PC-3 (cell line): ENCODE data around the gene FOXP1. TPM values are rescaled to one million over a fixed set of nuclear protein-coding genes. Genes with fewer than 3 reads are reported as not detected.
A peak's percentile ranks its signal among the peaks of the same experiment; 100 is the strongest.

ENCODE experiments used
- ATAC-seq: fragments of 200-7000 bp; cut with Tn5 transposase; 2 replicates; pipeline ENCODE4 v1.9.1; 2020; ENCODE audit warnings: mild to moderate bottlenecking, moderate library complexity
- BruUV-seq: library from RNA; stranded (reverse); fragments of 400-500 nt; replicated peaks from 2 replicates; lab custom pipeline; 2021; lab: Mats Ljungman, UMichigan
- CTCF ChIA-PET: fragments of 300-600 bp; sonication (Branson Sonifier 250); formaldehyde crosslinking; loops from one replicate; lab custom pipeline; 2022; ENCODE audit warnings: antibody characterized with exemption; lab: Charles Lee
- POLR2A ChIA-PET: fragments of 300-600 bp; sonication (Branson Sonifier 250); formaldehyde crosslinking; loops from one replicate; lab custom pipeline; 2022; ENCODE audit warnings: antibody characterized with exemption; ENCODE audit not compliant: unreplicated experiment; lab: Charles Lee
- DNase-seq: peaks from one replicate; pipeline ENCODE4 v3.0.0-alpha.2; 2015
- H2AFZ ChIP-seq: fragments of 300-600 bp; sonication (generic); 2 replicates; pipeline ENCODE4 v1.6.0; 2016; ENCODE audit warnings: antibody characterized with exemption, low read length
- H3F3A ChIP-seq: fragments of 300-600 bp; sonication (generic); one replicate; pipeline ENCODE4 v1.6.0; 2017; ENCODE audit warnings: antibody characterized with exemption, low read length, control low read depth, mild to moderate bottlenecking; ENCODE audit not compliant: unreplicated experiment
- H3K27ac ChIP-seq: fragments of 300-600 bp; sonication (generic); 2 replicates; pipeline ENCODE4 v1.5.1; 2016; ENCODE audit warnings: mild to moderate bottlenecking, low read length
- H3K27me3 ChIP-seq: fragments of 300-600 bp; sonication (generic); 2 replicates; pipeline ENCODE4 v1.6.1; 2016; ENCODE audit warnings: low read length, mixed read lengths
- H3K36me3 ChIP-seq: fragments of 300-600 bp; sonication (generic); 2 replicates; pipeline ENCODE4 v1.6.1; 2016; ENCODE audit warnings: low read depth, mixed run types, low read length, mixed read lengths
- H3K4me1 ChIP-seq: fragments of 300-600 bp; sonication (generic); 2 replicates; pipeline ENCODE4 v1.5.1; 2016; ENCODE audit warnings: low read length; ENCODE audit not compliant: insufficient read depth
- H3K4me2 ChIP-seq: fragments of 300-600 bp; sonication (generic); 2 replicates; pipeline ENCODE4 v1.6.0; 2016; ENCODE audit warnings: low read length
- H3K4me3 ChIP-seq: fragments of 300-600 bp; sonication (generic); 2 replicates; pipeline ENCODE4 v1.5.1; 2016; ENCODE audit warnings: mild to moderate bottlenecking, low read length, mixed read lengths
- H3K79me2 ChIP-seq: fragments of 300-600 bp; sonication (generic); 2 replicates; pipeline ENCODE4 v1.6.1; 2017; ENCODE audit warnings: low read length, mixed read lengths
- H3K9ac ChIP-seq: fragments of 300-600 bp; sonication (generic); 2 replicates; pipeline ENCODE4 v1.6.0; 2016; ENCODE audit warnings: mild to moderate bottlenecking, low read length
- H3K9me2 ChIP-seq: fragments of 300-600 bp; sonication (generic); replicated peaks from 2 replicates; pipeline ENCODE4 v1.6.1; 2016; ENCODE audit warnings: mixed run types, low read length, mixed read lengths
- H3K9me3 ChIP-seq: fragments of 300-600 bp; sonication (generic); 2 replicates; pipeline ENCODE4 v1.6.1; 2016; ENCODE audit warnings: low read length, mixed read lengths
- H4K20me1 ChIP-seq: fragments of 300-600 bp; sonication (generic); 2 replicates; pipeline ENCODE4 v1.6.1; 2016; ENCODE audit warnings: low read length, mixed read lengths
- EZH2 ChIP-seq: fragments of 300-600 bp; sonication (generic); IDR thresholded peaks from one replicate; pipeline ENCODE4 v1.6.1; 2017; ENCODE audit warnings: antibody characterized with exemption, mild to moderate bottlenecking, low read length; ENCODE audit not compliant: unreplicated experiment
- EZH2phosphoT487 ChIP-seq: fragments of 300-600 bp; sonication (generic); IDR thresholded peaks from 2 replicates; pipeline ENCODE4 v1.6.1; 2018; ENCODE audit warnings: mild to moderate bottlenecking, antibody characterized with exemption, low read length, borderline replicate concordance
- intact Hi-C: fragments of 100-400 bp; cut with micrococcal nuclease; formaldehyde crosslinking; loops from 2 replicates; pipeline ENCODE4 v1.9.0; 2023
- total RNA-seq: library from RNA; depleted of rRNA; stranded (reverse); fragments of >200 nt; gene quantifications from 2 replicates; pipeline ENCODE4 v1.2.3, GENCODE V29; 2014
- TF ChIP-seq, protein P1 (sequence below): fragments of 300-600 bp; sonication (generic); conservative IDR thresholded peaks from 2 replicates; pipeline ENCODE4 v1.5.1; 2017; ENCODE audit warnings: antibody characterized with exemption, low read depth, mild to moderate bottlenecking, low read length

The FOXP1 gene
- total RNA-seq, 1 experiment from 2014 or later = 35.3 TPM

DNA sequence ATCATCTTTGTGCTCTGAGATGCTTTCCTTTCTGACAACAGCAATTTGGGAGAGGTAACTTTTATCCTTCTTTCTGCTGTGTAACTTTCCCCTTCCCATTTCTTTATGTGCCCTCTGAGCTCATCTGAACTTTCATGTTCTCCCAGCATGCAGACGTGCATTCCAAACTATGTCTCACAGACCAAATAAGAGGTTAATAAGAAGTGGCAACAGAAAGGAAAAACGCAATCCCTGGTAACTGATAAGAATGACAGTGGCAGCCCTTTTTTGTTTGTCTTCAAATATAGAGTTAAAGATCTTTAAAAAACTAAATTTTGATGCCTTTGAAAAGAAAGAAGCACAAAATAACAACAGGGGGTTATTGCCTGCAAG lies 533.4 kb downstream of the FOXP1 start:
- peak overlapping the region; percentile 91 for H3K27ac ChIP-seq
- peaks cover 8% of the 10 kb centered on the region for H3F3A ChIP-seq
- peaks cover 27% of the 10 kb centered on the region for H3K36me3 ChIP-seq
- no peaks in the 10 kb centered on the region for H3K9me2 ChIP-seq
- H4K20me1 ChIP-seq = no peaks in the 10 kb centered on the region
- TF ChIP-seq EZH2 (no peak), EZH2phosphoT487 (no peak)
- H3K4me2 ChIP-seq = peak overlapping the region; percentile 72
- no peak overlapping the region for H2AFZ ChIP-seq
- peaks cover 36% of the 10 kb centered on the region for H3K79me2 ChIP-seq
- CTCF ChIA-PET = no interaction called here
- H3K9ac ChIP-seq = peak overlapping the region; percentile 69
- no peaks in the 10 kb centered on the region for H3K9me3 ChIP-seq
- no peaks in the 10 kb centered on the region for H3K27me3 ChIP-seq
- ATAC-seq (peak; percentile 33), DNase-seq (peak; percentile 81)
- intact Hi-C loops = no loop called here
- BruUV-seq = no TSS peak
- H3K4me3 ChIP-seq = no peak overlapping the region
- H3K4me1 ChIP-seq = peaks cover 62% of the 10 kb centered on the region
- POLR2A ChIA-PET = interaction anchor here (0.6 to 0.7 kb wide), 2 partner anchors 108 to 210 kb away, joined by 3 to 5 read pairs; no protein-coding TSS in a partner anchor

DNA sequence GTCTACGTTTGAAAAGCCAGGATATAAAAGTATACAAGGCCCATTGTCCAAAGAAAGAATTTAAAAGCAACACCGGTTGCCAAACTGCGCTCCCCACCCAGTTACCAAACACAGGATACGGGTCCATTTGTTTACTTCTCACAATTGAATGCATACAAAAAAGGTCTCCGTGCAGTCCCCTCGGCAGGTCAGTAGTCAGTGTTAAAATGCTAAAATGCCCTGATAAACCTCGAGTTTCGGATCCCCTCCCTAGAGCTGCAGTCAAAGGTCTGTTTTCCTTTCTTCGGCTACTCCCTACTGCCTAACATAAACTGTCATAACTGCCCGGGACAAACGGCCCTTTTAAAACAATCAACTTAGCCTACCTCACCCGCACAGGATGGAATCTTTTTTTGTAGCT lies 534.6 kb downstream of the FOXP1 start:
- no peaks in the 10 kb centered on the region for H3K27me3 ChIP-seq
- intact Hi-C loops = loop anchor here (1.0 to 2.0 kb wide), 8 partner anchors 8 to 67 kb away; no protein-coding TSS in a partner anchor
- TF ChIP-seq EZH2 (no peak), EZH2phosphoT487 (no peak)
- TF ChIP-seq, protein P1, sequence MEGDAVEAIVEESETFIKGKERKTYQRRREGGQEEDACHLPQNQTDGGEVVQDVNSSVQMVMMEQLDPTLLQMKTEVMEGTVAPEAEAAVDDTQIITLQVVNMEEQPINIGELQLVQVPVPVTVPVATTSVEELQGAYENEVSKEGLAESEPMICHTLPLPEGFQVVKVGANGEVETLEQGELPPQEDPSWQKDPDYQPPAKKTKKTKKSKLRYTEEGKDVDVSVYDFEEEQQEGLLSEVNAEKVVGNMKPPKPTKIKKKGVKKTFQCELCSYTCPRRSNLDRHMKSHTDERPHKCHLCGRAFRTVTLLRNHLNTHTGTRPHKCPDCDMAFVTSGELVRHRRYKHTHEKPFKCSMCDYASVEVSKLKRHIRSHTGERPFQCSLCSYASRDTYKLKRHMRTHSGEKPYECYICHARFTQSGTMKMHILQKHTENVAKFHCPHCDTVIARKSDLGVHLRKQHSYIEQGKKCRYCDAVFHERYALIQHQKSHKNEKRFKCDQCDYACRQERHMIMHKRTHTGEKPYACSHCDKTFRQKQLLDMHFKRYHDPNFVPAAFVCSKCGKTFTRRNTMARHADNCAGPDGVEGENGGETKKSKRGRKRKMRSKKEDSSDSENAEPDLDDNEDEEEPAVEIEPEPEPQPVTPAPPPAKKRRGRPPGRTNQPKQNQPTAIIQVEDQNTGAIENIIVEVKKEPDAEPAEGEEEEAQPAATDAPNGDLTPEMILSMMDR = no peak
- peak; percentile 85 for ATAC-seq
- POLR2A ChIA-PET = interaction anchor here (0.6 to 1.4 kb wide), 4 partner anchors 12 to 1164 kb away, joined by 3 to 5 read pairs (median 4); no protein-coding TSS in a partner anchor
- H3K9me3 ChIP-seq = no peaks in the 10 kb centered on the region
- no TSS peak for BruUV-seq
- H3F3A ChIP-seq = peaks cover 8% of the 10 kb centered on the region
- H3K4me1 ChIP-seq = peaks cover 56% of the 10 kb centered on the region
- H3K4me3 ChIP-seq = peak overlapping the region; percentile 26
- peaks cover 32% of the 10 kb centered on the region for H3K36me3 ChIP-seq
- peak overlapping the region; percentile 69 for H3K9ac ChIP-seq
- CTCF ChIA-PET = interaction anchor here (0.6 kb wide), 1 partner anchor 412 kb away, joined by 5 read pairs; no protein-coding TSS in a partner anchor
- peak overlapping the region; percentile 72 for H3K4me2 ChIP-seq
- H3K79me2 ChIP-seq = peaks cover 24% of the 10 kb centered on the region
- peak overlapping the region; percentile 91 for H3K27ac ChIP-seq
- H3K9me2 ChIP-seq = no peaks in the 10 kb centered on the region
- DNase-seq = peak; percentile 82
- H2AFZ ChIP-seq = peak overlapping the region; percentile 53
- no peaks in the 10 kb centered on the region for H4K20me1 ChIP-seq

DNA sequence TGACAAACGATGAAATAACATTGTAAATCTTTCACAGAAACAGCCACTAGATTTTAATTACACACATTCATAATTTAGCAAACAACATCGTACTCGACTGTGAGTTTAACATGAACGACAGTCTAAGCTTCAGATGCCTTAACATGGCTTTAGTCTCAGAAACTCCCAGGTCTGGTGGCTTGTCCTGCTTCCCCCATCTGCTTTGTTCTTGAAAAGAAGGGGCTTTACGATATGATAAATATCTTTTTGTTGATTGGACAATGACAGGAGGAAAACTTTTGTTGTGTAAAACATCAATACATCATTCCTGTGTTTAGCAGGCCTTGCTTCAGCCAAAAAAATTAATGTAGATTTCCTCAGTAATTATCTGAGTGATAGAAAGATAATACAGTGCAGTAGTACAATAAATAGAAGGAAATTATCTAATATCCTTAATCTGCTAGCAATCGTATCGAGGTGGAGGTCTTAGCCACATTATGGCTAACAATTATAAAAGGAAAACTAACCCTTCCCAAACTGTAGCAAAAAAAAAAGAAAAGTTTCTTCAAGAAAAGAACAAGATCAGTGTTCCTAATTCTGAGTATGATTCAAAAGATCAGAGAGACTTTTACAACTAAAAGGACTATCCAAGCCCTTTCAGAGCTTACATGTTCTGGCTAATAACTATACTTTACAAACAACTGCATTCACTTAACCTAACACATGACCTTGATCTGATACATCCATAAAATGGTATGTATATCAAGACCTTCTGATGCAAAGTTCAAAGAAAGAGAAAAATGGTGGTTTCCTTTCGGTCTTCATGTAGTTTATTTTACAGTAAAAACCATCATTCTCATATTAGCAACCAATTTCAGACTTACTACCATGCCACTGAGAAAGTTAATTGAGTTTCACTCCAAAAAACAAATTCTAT lies 535.7 kb downstream of the FOXP1 start:
- no peaks in the 10 kb centered on the region for H3K27me3 ChIP-seq
- DNase-seq (no peak), ATAC-seq (no peak)
- no peak overlapping the region for H2AFZ ChIP-seq
- H3K79me2 ChIP-seq = peaks cover 16% of the 10 kb centered on the region; the same call in 1 of the 2 replicates
- H3K36me3 ChIP-seq = peaks cover 32% of the 10 kb centered on the region
- peak overlapping the region; percentile 69 for H3K9ac ChIP-seq
- peak overlapping the region; percentile 26; the same call in 1 of the 2 replicates for H3K4me3 ChIP-seq
- H3F3A ChIP-seq = peaks cover 8% of the 10 kb centered on the region
- no peaks in the 10 kb centered on the region for H4K20me1 ChIP-seq
- H3K9me3 ChIP-seq = no peaks in the 10 kb centered on the region
- ChIA-PET POLR2A (interaction anchor here (0.5 to 1.4 kb wide), 4 partner anchors 12 to 1163 kb away, joined by 3 to 5 read pairs (median 4); no protein-coding TSS in a partner anchor), CTCF (interaction anchor here (0.6 kb wide), 1 partner anchor 211 kb away, joined by 9 read pairs; no protein-coding TSS in a partner anchor)
- H3K4me1 ChIP-seq = peaks cover 51% of the 10 kb centered on the region
- no peaks in the 10 kb centered on the region for H3K9me2 ChIP-seq
- intact Hi-C loops = loop anchor here (1.0 to 2.0 kb wide), 5 partner anchors 9 to 66 kb away; no protein-coding TSS in a partner anchor
- BruUV-seq = no TSS peak
- no peak for TF ChIP-seq EZH2
- TF ChIP-seq EZH2phosphoT487 = no peak
- TF ChIP-seq, protein P1 = no peak
- peak overlapping the region; percentile 72 for H3K4me2 ChIP-seq
- H3K27ac ChIP-seq = peak overlapping the region; percentile 91
